H1 (cell line): ENCODE measurements around the gene PORCN. TPM values are rescaled to one million over a fixed set of nuclear protein-coding genes. Genes with fewer than 3 reads are reported as not detected.

ENCODE experiments used
- BACH1 ChIP-seq: IDR thresholded peaks from 2 replicates; pipeline ENCODE4 v1.6.1; 2012; ENCODE audit warnings: low read length, improper control_type of control experiment
- BCL11A ChIP-seq, 2 experiments: IDR thresholded peaks; one replicate each; pipeline ENCODE4 v1.6.1; 2011; ENCODE audit warnings: low read depth in 2 of 2, low read length in 2 of 2, mild to moderate bottlenecking in 2 of 2
- CHD2 ChIP-seq: IDR thresholded peaks from 2 replicates; pipeline ENCODE4 v1.6.1; 2012; ENCODE audit warnings: low read length, improper control_type of control experiment
- EZH2 ChIP-seq: fragments of 200-600 bp; sonication (generic); IDR thresholded peaks from 2 replicates; pipeline ENCODE4 v1.7.1; 2012; ENCODE audit warnings: low read depth, mild to moderate bottlenecking, moderate library complexity, low read length, inconsistent platforms; ENCODE audit not compliant: severe bottlenecking
- GABPA ChIP-seq: IDR thresholded peaks from 2 replicates; pipeline ENCODE4 v1.6.1; 2011; ENCODE audit warnings: mild to moderate bottlenecking, low read length, moderate library complexity, borderline replicate concordance; ENCODE audit not compliant: insufficient read depth
- RFX5 ChIP-seq: IDR thresholded peaks from 2 replicates; pipeline ENCODE4 v1.6.1; 2011; ENCODE audit warnings: low read depth, low read length, improper control_type of control experiment, borderline replicate concordance
- RNF2 ChIP-seq: fragments of 200-900, 300-1000 bp; sonication (generic); IDR thresholded peaks from 2 replicates; pipeline ENCODE4 v1.7.1; 2016; ENCODE audit warnings: borderline replicate concordance, low read depth, mild to moderate bottlenecking, antibody characterized with exemption, low read length; ENCODE audit not compliant: poor library complexity, severe bottlenecking; ENCODE audit errors: missing control alignments
- SIN3A ChIP-seq, 2 experiments: IDR thresholded peaks in 1 of 2; conservative IDR thresholded peaks in 1 of 2; 2 replicates each; pipeline ENCODE4 v1.6.1; 2011 to 2012; ENCODE audit warnings: low read length in 2 of 2, improper control_type of control experiment in 1 of 2, low read depth in 1 of 2, mild to moderate bottlenecking in 1 of 2
- SRF ChIP-seq: IDR thresholded peaks from 2 replicates; pipeline ENCODE4 v1.6.1; 2011; ENCODE audit warnings: mild to moderate bottlenecking, low read depth, low read length, moderate library complexity
- TAF1 ChIP-seq: IDR thresholded peaks from 2 replicates; pipeline ENCODE4 v1.6.1; 2011; ENCODE audit warnings: mild to moderate bottlenecking, low read depth, low read length
- polyA plus RNA-seq, 7 experiments: library from polyadenylated mRNA; depleted of rRNA in 3 of 7; stranded (reverse) in 5 of 7; unstranded in 2 of 7; fragments of >200 nt in 5 of 7; fragments of 200-250 nt in 2 of 7; gene quantifications; 1 replicate in 5 of 7; 2 replicates in 1 of 7; 4 replicates in 1 of 7; pipeline versions ENCODE4 v1.2.1 to v1.2.3, GENCODE V29; 2011 to 2013; ENCODE audit warnings: missing spikeins in 2 of 7, mixed read lengths in 2 of 7
- total RNA-seq: library from RNA; stranded (reverse); fragmentation: NEBNext Ultra II Directional; extraction: Animal tissue kit (Norgen Biotek cat#: 25700); gene quantifications from 2 replicates; pipeline ENCODE4 v1.2.1, GENCODE V29; 2021
- TF ChIP-seq, protein P1 (sequence below): fragments of 300-600 bp; sonication (generic); IDR thresholded peaks from 2 replicates; pipeline ENCODE4 v1.7.1; 2012; ENCODE audit warnings: low read length, moderate library complexity, mild to moderate bottlenecking, inconsistent platforms; ENCODE audit not compliant: insufficient replicate concordance

The PORCN gene
- total and polyA plus RNA-seq, 2 of the 8 experiments (the other 6 are each of a cell fraction or from before 2014, with no cell fraction given), result 14.6 to 34.1 TPM

DNA sequence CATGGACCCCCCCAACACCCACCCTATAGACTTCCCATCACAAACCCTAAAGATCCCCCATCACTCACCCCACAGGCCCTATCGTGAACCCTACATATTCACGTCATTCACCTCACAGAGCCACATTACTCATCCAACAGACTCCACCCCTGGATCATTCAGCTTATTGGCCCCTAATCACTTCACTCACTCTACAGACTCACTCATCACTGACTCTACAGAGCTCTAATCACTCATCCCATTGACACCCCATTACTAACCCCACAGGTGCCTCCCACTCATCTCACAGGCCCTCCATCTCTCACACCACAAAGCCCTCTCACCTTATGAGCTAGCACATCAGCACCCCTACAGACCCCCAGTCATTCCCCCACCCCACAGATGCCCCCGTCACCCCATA lies 24.4 kb downstream of the PORCN start (continued):
- TF ChIP-seq, protein P1, sequence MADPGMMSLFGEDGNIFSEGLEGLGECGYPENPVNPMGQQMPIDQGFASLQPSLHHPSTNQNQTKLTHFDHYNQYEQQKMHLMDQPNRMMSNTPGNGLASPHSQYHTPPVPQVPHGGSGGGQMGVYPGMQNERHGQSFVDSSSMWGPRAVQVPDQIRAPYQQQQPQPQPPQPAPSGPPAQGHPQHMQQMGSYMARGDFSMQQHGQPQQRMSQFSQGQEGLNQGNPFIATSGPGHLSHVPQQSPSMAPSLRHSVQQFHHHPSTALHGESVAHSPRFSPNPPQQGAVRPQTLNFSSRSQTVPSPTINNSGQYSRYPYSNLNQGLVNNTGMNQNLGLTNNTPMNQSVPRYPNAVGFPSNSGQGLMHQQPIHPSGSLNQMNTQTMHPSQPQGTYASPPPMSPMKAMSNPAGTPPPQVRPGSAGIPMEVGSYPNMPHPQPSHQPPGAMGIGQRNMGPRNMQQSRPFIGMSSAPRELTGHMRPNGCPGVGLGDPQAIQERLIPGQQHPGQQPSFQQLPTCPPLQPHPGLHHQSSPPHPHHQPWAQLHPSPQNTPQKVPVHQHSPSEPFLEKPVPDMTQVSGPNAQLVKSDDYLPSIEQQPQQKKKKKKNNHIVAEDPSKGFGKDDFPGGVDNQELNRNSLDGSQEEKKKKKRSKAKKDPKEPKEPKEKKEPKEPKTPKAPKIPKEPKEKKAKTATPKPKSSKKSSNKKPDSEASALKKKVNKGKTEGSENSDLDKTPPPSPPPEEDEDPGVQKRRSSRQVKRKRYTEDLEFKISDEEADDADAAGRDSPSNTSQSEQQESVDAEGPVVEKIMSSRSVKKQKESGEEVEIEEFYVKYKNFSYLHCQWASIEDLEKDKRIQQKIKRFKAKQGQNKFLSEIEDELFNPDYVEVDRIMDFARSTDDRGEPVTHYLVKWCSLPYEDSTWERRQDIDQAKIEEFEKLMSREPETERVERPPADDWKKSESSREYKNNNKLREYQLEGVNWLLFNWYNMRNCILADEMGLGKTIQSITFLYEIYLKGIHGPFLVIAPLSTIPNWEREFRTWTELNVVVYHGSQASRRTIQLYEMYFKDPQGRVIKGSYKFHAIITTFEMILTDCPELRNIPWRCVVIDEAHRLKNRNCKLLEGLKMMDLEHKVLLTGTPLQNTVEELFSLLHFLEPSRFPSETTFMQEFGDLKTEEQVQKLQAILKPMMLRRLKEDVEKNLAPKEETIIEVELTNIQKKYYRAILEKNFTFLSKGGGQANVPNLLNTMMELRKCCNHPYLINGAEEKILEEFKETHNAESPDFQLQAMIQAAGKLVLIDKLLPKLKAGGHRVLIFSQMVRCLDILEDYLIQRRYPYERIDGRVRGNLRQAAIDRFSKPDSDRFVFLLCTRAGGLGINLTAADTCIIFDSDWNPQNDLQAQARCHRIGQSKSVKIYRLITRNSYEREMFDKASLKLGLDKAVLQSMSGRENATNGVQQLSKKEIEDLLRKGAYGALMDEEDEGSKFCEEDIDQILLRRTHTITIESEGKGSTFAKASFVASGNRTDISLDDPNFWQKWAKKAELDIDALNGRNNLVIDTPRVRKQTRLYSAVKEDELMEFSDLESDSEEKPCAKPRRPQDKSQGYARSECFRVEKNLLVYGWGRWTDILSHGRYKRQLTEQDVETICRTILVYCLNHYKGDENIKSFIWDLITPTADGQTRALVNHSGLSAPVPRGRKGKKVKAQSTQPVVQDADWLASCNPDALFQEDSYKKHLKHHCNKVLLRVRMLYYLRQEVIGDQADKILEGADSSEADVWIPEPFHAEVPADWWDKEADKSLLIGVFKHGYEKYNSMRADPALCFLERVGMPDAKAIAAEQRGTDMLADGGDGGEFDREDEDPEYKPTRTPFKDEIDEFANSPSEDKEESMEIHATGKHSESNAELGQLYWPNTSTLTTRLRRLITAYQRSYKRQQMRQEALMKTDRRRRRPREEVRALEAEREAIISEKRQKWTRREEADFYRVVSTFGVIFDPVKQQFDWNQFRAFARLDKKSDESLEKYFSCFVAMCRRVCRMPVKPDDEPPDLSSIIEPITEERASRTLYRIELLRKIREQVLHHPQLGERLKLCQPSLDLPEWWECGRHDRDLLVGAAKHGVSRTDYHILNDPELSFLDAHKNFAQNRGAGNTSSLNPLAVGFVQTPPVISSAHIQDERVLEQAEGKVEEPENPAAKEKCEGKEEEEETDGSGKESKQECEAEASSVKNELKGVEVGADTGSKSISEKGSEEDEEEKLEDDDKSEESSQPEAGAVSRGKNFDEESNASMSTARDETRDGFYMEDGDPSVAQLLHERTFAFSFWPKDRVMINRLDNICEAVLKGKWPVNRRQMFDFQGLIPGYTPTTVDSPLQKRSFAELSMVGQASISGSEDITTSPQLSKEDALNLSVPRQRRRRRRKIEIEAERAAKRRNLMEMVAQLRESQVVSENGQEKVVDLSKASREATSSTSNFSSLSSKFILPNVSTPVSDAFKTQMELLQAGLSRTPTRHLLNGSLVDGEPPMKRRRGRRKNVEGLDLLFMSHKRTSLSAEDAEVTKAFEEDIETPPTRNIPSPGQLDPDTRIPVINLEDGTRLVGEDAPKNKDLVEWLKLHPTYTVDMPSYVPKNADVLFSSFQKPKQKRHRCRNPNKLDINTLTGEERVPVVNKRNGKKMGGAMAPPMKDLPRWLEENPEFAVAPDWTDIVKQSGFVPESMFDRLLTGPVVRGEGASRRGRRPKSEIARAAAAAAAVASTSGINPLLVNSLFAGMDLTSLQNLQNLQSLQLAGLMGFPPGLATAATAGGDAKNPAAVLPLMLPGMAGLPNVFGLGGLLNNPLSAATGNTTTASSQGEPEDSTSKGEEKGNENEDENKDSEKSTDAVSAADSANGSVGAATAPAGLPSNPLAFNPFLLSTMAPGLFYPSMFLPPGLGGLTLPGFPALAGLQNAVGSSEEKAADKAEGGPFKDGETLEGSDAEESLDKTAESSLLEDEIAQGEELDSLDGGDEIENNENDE, result no peak
- TF ChIP-seq SIN3A (conservative IDR thresholded peaks at IDR 0.05 in 1 of 2, IDR thresholded peaks at IDR 0.05 in 1 of 2; ENCODE audit: low read depth in 1 of 2, low read length in 2 of 2) (no peak), CHD2 (no peak), RNF2 (no peak), TAF1 (no peak), EZH2 (no peak), GABPA (no peak), RFX5 (no peak), BACH1 (no peak), SRF (no peak), BCL11A (IDR thresholded peaks at IDR 0.05; ENCODE audit: low read depth in 2 of 2, low read length in 2 of 2) (no peak)
